ENCODE results near the gene ACTL7A. TPM values are rescaled to one million over a fixed set of nuclear protein-coding genes. Genes with fewer than 3 reads are reported as not detected.

ACTL7A gene
- total and polyA plus RNA-seq, 2 of the 13 experiments (the other 11 are each of a cell fraction or from before 2014, with no cell fraction given), result not detected

DNA sequence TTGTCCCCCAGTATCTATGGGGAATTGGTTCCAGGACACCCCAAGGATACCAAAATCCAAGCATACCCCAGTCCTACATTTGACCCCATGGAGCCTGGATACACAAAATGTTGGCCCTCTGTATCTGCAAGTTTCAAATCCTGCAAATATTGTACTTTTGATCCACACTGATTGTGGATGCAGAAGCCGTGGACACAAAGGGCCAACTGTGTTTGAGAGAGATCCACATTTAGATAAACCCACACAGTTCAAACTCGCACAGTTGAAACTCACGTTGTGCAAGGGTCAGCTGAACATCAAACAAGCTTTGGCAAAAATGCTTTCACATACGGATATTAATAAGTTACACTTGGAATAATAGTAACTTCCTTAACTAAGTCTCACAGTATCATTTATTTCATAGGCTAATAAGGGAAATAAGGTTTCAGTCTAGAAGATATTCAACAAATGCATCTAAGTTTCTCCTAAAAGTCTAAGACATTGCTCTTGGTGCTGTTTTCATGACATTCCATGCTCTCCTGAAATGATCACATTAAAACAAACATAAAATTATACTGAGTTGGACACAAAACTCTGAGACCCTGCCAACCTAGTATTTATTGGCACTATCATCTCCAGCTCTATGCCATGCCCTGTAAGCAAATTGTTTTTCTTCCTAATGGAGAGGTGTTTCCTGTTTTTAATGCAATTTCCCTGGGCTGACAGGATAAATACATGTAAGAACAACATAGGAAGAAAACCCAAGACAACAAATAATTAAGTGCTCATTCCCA, 32.3 kb downstream of the ACTL7A start (continued):
- TF ChIP-seq, protein P1, sequence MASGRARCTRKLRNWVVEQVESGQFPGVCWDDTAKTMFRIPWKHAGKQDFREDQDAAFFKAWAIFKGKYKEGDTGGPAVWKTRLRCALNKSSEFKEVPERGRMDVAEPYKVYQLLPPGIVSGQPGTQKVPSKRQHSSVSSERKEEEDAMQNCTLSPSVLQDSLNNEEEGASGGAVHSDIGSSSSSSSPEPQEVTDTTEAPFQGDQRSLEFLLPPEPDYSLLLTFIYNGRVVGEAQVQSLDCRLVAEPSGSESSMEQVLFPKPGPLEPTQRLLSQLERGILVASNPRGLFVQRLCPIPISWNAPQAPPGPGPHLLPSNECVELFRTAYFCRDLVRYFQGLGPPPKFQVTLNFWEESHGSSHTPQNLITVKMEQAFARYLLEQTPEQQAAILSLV (CRISPR knock-in tag; IDR thresholded peaks at IDR 0.05; ENCODE audit: borderline replicate concordance), result no peak
- TF ChIP-seq FLYWCH1 (CRISPR knock-in tag; IDR thresholded peaks at IDR 0.05) (no peak), HMGA1 (CRISPR knock-in tag; conservative IDR thresholded peaks at IDR 0.05) (no peak), RFX5 (IDR thresholded peaks at IDR 0.05; ENCODE audit: low read depth, low read length) (no peak), NFKBIZ (CRISPR knock-in tag; IDR thresholded peaks at IDR 0.05) (peak; percentile 77; the same call in 1 of the 2 replicates), MAFK (conservative IDR thresholded peaks at IDR 0.05 in 1 of 2, IDR thresholded peaks at IDR 0.05 in 1 of 2; ENCODE audit: low read length in 2 of 2) (peak in 1 of 2 experiments; percentile 45; a peak in 3 of 4 replicates), GATA4 (IDR thresholded peaks at IDR 0.05; ENCODE audit: borderline replicate concordance, low read depth) (peak; percentile 98), GFI1 (CRISPR knock-in tag; IDR thresholded peaks at IDR 0.05; ENCODE audit: borderline replicate concordance) (peak; percentile 97), RCOR2 (CRISPR knock-in tag; IDR thresholded peaks at IDR 0.05) (peak; percentile 90), ZNF343 (CRISPR knock-in tag; IDR thresholded peaks at IDR 0.05) (no peak), FOXJ3 (CRISPR knock-in tag; IDR thresholded peaks at IDR 0.05; ENCODE audit: borderline replicate concordance) (peak; percentile 95), ZNF749 (CRISPR knock-in tag; IDR thresholded peaks at IDR 0.05; ENCODE audit: borderline replicate concordance) (no peak), ZNF501 (CRISPR knock-in tag; IDR thresholded peaks at IDR 0.05) (no peak), ETV5 (CRISPR knock-in tag; IDR thresholded peaks at IDR 0.05; ENCODE audit: borderline replicate concordance) (peak; percentile 66; the same call in 1 of the 2 replicates), ZNF629 (CRISPR knock-in tag; conservative IDR thresholded peaks at IDR 0.05) (no peak), MXD4 (CRISPR knock-in tag; IDR thresholded peaks at IDR 0.05) (peak; percentile 36; the same call in 1 of the 2 replicates), ZNF615 (CRISPR knock-in tag; IDR thresholded peaks at IDR 0.05; ENCODE audit: borderline replicate concordance) (no peak), NFAT5 (CRISPR knock-in tag; IDR thresholded peaks at IDR 0.05) (no peak)
- TF ChIP-seq, protein P2, sequence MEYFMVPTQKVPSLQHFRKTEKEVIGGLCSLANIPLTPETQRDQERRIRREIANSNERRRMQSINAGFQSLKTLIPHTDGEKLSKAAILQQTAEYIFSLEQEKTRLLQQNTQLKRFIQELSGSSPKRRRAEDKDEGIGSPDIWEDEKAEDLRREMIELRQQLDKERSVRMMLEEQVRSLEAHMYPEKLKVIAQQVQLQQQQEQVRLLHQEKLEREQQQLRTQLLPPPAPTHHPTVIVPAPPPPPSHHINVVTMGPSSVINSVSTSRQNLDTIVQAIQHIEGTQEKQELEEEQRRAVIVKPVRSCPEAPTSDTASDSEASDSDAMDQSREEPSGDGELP (IDR thresholded peaks at IDR 0.05; ENCODE audit: borderline replicate concordance, low read depth), result peak; percentile 93
- TF ChIP-seq, protein P3, sequence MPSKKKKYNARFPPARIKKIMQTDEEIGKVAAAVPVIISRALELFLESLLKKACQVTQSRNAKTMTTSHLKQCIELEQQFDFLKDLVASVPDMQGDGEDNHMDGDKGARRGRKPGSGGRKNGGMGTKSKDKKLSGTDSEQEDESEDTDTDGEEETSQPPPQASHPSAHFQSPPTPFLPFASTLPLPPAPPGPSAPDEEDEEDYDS (CRISPR knock-in tag; IDR thresholded peaks at IDR 0.05), result 0 out of 2 replicates have a peak, but pooled peaks have one; percentile 37
- TF ChIP-seq, protein P4, sequence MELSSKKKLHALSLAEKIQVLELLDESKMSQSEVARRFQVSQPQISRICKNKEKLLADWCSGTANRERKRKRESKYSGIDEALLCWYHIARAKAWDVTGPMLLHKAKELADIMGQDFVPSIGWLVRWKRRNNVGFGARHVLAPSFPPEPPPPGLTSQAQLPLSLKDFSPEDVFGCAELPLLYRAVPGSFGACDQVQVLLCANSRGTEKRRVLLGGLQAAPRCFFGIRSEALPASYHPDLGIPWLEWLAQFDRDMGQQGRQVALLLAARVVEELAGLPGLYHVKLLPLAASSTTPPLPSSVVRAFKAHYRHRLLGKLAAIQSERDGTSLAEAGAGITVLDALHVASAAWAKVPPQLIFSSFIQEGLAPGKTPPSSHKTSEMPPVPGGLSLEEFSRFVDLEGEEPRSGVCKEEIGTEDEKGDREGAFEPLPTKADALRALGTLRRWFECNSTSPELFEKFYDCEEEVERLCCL (CRISPR knock-in tag; IDR thresholded peaks at IDR 0.05; ENCODE audit: borderline replicate concordance), result no peak

All from HepG2 (cell line).